ENCODE results near the gene SORCS3.

- TF ChIP-seq EZH2 (IDR thresholded peaks at IDR 0.05; ENCODE audit: insufficient read depth, poor library complexity, severe bottlenecking) (no peak), EZH2phosphoT487 (IDR thresholded peaks at IDR 0.05; ENCODE audit: insufficient read depth, low read depth) (no peak)
These were observed 453.0 kb downstream of the SORCS3 start for GRCh38 chr10:105094048-105094447.
